ENCODE measurements around the gene ARSJ. TPM values are rescaled to one million over a fixed set of nuclear protein-coding genes. Genes with fewer than 3 reads are reported as not detected.

ARSJ gene
- total RNA-seq, 1 donor from 2014 or later = 13.6 TPM

DNA sequence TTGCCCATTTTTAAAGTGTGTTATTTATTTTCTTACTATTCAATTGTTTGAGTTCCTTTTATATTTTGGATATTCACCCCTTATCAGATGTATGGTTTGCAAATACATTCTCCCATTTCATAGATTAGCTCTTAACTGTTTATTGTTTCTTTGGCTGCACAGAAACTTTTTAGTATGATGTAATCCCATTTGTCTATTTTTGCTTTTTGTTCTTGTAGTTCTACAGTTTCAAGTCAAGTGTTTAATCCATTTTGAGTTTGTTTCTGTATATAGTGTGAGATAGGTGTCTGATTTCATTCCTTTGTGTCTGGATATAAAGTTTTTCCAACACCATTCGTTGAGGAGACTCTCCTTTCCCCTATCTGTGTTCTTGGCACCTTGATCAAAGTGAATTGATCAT, 120.5 kb downstream of the ARSJ start:
- Histone ChIP-seq H3K36me3 (no peaks in the 10 kb centered on the region), H3K9me3 (no peaks in the 10 kb centered on the region), H3K4me3 (no peak overlapping the region), H3K27ac (no peak overlapping the region), H3K4me1 (no peaks in the 10 kb centered on the region), H3K27me3 (no peaks in the 10 kb centered on the region)
- TF ChIP-seq, protein P1, sequence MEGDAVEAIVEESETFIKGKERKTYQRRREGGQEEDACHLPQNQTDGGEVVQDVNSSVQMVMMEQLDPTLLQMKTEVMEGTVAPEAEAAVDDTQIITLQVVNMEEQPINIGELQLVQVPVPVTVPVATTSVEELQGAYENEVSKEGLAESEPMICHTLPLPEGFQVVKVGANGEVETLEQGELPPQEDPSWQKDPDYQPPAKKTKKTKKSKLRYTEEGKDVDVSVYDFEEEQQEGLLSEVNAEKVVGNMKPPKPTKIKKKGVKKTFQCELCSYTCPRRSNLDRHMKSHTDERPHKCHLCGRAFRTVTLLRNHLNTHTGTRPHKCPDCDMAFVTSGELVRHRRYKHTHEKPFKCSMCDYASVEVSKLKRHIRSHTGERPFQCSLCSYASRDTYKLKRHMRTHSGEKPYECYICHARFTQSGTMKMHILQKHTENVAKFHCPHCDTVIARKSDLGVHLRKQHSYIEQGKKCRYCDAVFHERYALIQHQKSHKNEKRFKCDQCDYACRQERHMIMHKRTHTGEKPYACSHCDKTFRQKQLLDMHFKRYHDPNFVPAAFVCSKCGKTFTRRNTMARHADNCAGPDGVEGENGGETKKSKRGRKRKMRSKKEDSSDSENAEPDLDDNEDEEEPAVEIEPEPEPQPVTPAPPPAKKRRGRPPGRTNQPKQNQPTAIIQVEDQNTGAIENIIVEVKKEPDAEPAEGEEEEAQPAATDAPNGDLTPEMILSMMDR (IDR thresholded peaks at IDR 0.05) = no peak
- ATAC-seq (no peak), DNase-seq (no peak)
- intact Hi-C loops (cut with DNase I) = no loop called here

DNA sequence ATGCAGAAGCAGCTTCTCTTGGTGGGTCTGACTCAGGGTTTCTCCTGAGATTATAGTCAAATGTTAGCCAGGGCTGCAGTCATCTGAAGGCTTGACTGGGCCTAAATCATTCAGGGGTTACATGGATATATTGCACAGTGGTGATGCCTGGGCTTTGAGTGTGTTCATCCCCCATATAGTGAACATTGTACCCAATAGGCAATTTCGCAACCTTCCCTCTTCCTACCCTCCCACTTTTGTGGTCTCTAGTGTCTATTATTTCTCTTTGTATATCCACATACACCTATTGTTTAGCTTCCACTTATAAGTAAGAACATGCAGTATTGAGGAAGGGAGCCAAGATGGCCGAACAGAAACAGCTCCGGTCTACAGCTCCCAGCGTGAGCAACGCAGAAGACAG, 127.6 kb downstream of the ARSJ start:
- ATAC-seq = no peak

More for the DNA sequence above, 127.6 kb downstream of the ARSJ start:
- Histone ChIP-seq H3K4me1 (no peaks in the 10 kb centered on the region), H3K27ac (no peak overlapping the region), H3K27me3 (no peaks in the 10 kb centered on the region), H3K9me3 (no peaks in the 10 kb centered on the region), H3K36me3 (no peaks in the 10 kb centered on the region), H3K4me3 (no peak overlapping the region)
- TF ChIP-seq, protein P1 (IDR thresholded peaks at IDR 0.05) = no peak
- intact Hi-C loops (cut with DNase I) = no loop called here
- no peak for DNase-seq

Other genes starting within 250 kb of the ARSJ start
- gene CAMK2D, start 217.9 kb downstream of the ARSJ start, total RNA-seq = 46.1 TPM